Stimulated activated CD4-positive, alpha-beta T cell treated with anti-CD3 and anti-CD28 coated beads, Interleukin-2, amount 100 ng/mL, for 24 hours (primary cell): ENCODE measurements around the gene ZNF358.
A peak's percentile ranks its signal among the peaks of the same experiment; 100 is the strongest.

ENCODE experiments used
- DNase-seq, 2 donors: peaks; one replicate each; pipeline ENCODE4 v3.0.0-alpha.2; 2020

Gene ZNF358

GRCh38 chr19:7539827-7540425, 24.0 kb downstream of the ZNF358 start:
- DNase-seq: no peak

GRCh38 chr19:7540761-7541474, 25.0 kb downstream of the ZNF358 start:
- DNase-seq: peak; percentile 37 to 62

DNA sequence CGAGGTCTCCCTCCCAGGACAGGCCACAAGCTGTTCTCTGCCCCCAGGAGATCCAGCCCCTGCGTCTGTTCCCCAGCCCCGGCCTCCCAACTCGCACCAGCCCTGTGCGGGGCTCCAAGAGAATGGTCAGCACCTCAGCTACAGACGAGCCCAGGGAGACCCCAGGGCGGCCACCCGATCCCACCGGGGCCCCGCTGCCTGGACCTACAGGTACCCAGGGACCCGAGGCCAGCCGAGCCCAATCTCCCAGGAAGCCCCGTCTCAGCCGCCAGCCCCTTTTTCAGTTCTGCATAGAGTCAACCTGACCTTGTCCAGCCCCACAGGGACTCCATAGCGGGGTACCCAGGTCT, 25.5 kb downstream of the ZNF358 start:
- DNase-seq: no peak

GRCh38 chr19:7541828-7542443, 26.0 kb downstream of the ZNF358 start:
- DNase-seq: no peak

GRCh38 chr19:7542556-7543348, 26.8 kb downstream of the ZNF358 start:
- no peak for DNase-seq

GRCh38 chr19:7544626-7545025, 28.7 kb downstream of the ZNF358 start:
- no peak for DNase-seq

GRCh38 chr19:7545300-7545699, 29.4 kb downstream of the ZNF358 start:
- no peak for DNase-seq

GRCh38 chr19:7545904-7546303, 30.0 kb downstream of the ZNF358 start:
- DNase-seq: no peak

GRCh38 chr19:7547159-7547558, 31.3 kb downstream of the ZNF358 start:
- no peak for DNase-seq

DNA sequence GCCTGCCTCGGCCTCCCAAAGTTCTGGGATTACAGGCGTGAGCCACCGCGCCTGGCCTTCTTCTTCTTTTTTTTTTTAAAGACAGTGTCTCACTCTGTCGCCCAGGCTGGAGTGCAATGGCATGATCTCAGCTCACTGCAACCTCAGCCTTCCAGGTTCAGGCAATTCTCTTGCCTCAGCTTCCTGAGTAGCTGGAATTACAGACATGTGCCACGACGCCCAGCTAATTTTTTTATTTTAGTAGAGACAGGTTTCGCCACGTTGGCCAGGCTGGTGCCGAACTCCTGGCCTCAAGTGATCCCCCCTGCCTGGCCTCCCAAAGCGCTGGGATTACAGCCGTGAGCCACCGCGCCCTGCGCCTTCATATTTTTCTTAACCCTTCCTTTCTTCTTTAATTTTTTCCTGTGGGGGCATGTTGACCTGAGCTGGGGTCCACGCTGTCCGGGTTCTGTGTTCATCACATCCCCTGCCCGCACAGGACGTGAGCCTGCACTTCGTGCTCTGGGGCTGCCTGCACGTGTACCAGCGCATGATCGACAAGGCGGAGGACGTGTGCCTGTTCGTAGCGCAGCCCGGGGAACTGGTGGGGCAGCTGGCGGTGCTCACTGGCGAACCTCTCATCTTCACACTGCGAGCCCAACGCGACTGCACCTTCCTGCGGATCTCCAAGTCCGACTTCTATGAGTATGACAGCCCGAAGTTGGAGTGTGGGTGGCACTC, 33.7 kb downstream of the ZNF358 start:
- DNase-seq: no peak

- no peak for DNase-seq
Measured at GRCh38 chr19:7550169-7550770, 34.4 kb downstream of the ZNF358 start.

DNA sequence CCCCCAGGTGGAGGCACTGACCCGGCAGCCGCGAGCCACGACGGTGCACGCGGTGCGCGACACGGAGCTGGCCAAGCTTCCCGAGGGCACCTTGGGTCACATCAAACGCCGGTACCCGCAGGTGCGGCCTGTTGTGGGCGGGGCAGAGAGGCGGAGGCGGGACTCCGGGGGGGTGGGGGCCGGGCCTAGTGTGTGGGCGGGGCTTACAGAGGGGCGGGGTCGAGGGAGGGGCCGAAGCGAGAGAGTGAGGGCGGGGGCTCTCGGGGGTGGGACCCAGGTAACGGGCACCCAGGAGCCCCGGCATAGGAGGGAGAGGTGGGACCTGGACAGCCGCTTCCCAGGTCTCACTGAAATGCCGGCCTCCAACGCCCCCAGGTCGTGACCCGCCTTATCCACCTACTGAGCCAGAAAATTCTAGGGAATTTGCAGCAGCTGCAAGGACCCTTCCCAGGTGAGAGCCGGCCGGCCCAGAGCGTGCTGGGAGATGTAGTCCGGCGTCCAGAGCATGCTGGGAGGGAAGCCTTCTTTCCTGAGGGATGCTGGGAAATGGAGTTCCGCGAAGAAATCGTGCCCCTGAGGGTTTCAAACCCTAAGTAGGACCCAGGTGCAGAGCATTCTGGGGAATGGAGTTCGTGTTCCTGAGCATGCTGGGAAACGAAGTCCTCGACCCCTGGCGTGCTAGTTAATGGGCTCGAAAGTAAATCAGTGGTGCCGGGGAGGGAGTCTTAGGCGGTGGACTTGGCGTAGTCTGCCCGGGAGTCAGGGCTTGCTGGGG, 35.3 kb downstream of the ZNF358 start:
- peak in 1 of 2 donors; percentile 36 for DNase-seq

DNA sequence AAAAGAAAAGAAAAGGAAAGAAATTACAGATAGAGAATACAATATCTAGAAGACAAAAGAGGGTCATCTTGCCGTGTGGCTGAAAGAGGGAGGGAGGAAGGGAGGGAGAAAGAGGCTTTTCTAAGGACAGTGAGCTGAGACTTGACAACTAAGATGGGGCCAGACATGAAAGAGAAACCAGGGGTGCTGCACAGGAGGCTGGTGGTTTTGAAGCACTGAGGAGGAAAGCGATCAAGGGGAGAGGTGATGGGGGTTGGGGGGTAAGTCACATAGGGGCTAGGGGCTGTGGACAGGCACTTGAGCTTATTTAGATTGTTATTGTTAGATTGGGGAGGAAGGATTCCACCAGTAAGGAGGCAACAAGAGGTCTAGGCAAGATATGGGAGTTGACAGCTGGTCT, 36.9 kb downstream of the ZNF358 start:
- no peak for DNase-seq

- no peak for DNase-seq
Measured at GRCh38 chr19:7554565-7554964, 38.7 kb downstream of the ZNF358 start.

DNA sequence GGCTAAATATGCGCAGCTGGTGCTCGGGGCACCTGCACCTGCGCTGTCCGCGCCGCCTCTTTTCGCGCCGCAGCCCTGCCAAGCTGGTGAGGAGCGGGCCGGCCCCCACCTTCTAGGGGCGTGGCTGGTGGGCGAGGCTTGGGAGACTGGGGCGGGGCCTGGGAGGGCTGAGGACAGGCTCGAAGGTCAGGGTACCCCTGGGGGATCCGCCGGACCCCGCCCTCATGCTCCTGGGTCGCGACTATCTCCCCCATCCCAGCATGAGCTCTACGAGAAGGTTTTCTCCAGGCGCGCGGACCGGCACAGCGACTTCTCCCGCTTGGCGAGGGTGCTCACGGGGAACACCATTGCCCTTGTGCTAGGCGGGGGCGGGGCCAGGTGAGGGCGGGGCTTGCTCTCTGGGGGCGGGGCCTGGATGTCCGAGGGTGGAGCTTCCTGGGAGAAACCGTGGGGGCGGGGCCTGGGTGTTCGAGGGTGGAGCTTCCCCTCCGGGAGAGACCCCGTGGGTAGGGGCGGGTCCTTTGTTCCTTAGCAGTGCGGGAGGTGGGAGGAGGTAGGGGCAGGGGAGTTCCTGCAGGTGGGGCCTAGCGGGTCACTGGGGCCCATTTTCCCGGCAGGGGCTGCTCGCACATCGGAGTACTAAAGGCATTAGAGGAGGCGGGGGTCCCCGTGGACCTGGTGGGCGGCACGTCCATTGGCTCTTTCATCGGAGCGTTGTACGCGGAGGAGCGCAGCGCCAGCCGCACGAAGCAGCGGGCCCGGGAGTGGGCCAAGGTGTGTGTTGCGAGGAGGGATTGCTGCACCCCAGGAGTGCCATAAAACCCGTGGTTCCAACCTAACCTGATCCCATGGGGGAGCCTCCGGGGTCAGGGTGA, 39.3 kb downstream of the ZNF358 start:
- peak; percentile 41 to 44 for DNase-seq

- no peak for DNase-seq
Measured at GRCh38 chr19:7556696-7557315, 40.9 kb downstream of the ZNF358 start.

- DNase-seq: no peak
Measured at GRCh38 chr19:7558667-7559066, 42.8 kb downstream of the ZNF358 start.

DNA sequence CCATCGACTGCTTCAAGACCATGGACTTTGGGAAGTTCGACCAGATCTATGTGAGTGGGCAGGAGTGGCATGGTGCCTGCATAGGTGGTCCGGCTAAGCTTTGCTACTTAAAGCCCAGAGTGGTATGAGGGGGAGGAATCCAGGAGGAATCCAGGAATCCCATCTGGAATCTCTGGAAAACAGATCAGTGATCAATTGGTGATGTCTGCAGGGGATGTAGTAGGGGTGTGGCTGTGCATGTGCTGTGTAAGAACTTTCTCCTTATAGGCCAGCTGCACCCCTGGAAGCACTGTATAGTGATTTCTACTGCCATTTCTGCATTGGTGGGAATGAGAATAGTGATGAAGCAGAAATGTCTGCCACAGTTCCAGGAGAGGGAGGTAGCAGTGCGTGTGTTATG, 43.2 kb downstream of the ZNF358 start:
- no peak for DNase-seq

- no peak for DNase-seq
Measured at GRCh38 chr19:7560255-7560654, 44.4 kb downstream of the ZNF358 start.

DNA sequence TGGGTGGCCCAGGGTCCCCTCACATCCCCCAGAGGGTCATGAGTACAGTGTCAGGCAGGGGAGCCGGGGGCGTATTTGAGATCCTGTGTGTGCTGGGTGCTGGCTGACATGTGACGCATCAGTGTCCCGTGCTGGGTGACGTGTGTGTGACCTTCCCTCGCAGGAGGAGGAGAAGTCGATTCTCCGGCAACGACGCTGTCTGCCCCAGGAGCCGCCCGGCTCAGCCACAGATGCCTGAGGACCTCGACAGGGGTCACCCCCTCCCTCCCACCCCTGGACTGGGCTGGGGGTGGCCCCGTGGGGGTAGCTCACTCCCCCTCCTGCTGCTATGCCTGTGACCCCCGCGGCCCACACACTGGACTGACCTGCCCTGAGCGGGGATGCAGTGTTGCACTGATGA, 45.4 kb downstream of the ZNF358 start:
- DNase-seq: no peak
